SK-N-MC (cell line): ENCODE data around the gene PTGIS.

Experiments used
- DNase-seq: peaks from one replicate; pipeline ENCODE4 v3.0.0-alpha.2; 2011; ENCODE audit warnings: low read depth, low spot score
- H3K27ac ChIP-seq: fragments of 200-600 bp; sonication (generic); 2 replicates; pipeline ENCODE4 v1.5.1; 2016; ENCODE audit warnings: mixed run types
- H3K36me3 ChIP-seq: fragments of 200-600 bp; sonication (generic); 2 replicates; pipeline ENCODE4 v1.6.1; 2017; ENCODE audit warnings: antibody characterized with exemption, low read length, mixed read lengths; ENCODE audit not compliant: insufficient read depth
- H3K4me3 ChIP-seq: fragments of 200-600 bp; sonication (generic); 2 replicates; pipeline ENCODE4 v1.5.1; 2016
- H3K9ac ChIP-seq: fragments of 200-600 bp; sonication (generic); 2 replicates; pipeline ENCODE4 v1.8.0; 2017; ENCODE audit warnings: mixed run types, mixed read lengths; ENCODE audit not compliant: insufficient read length
- H3K9me3 ChIP-seq: fragments of 200-600 bp; sonication (generic); 2 replicates; pipeline ENCODE4 v1.6.1; 2017; ENCODE audit warnings: low read depth, mild to moderate bottlenecking, antibody characterized with exemption, low read length, moderate library complexity, mixed read lengths
- EZH2 ChIP-seq: fragments of 200-600 bp; sonication (generic); IDR thresholded peaks from one replicate; pipeline ENCODE4 v1.6.1; 2017; ENCODE audit warnings: antibody characterized with exemption
- FOXP2 ChIP-seq: optimal IDR thresholded peaks from 2 replicates; pipeline ENCODE3; 2011; ENCODE audit warnings: mild to moderate bottlenecking, moderate library complexity; ENCODE audit not compliant: insufficient read depth; ENCODE audit errors: extremely low read length, control extremely low read depth
- POLR2AphosphoS5 ChIP-seq: IDR thresholded peaks from 2 replicates; pipeline ENCODE4 v1.6.1; 2012; ENCODE audit warnings: mild to moderate bottlenecking, low read depth, low read length, borderline replicate concordance

The PTGIS gene

DNA sequence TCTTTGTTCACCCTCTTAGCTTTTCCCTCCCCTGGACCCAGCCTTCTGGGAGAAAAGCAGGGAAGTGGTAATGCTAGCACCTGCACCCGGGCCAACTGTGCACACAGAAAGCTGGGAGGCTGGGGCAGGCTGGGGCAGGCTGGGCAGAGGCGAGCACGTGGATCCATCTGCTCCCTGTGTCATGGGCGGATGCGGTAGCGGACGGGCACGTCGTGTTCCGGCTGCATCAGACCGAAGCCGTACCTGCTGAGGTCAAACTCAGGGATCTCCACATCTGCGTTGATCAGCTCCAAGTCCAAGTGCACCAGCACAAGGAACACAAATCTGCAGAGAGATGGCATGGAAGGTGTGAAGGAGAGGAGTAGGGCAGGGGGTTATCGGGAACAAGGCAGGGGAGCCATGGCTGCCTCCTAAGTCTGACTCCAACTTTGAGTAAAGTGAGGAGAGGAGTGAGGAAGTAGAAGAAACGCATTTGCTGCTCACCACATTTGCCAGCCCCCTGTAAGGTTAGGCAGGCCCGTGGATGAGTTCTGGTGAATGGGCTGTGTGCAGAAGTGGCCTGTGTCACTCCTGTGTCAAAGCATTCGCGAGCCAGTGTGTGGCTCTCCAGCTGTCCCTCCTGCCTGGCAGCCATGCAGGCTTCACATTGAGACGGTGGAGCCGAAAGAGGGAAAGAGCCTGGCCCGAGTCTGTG, 60.0 kb downstream of the PTGIS start:
- Histone ChIP-seq H3K9me3 (no peaks in the 10 kb centered on the region), H3K36me3 (no peaks in the 10 kb centered on the region), H3K27ac (no peak overlapping the region), H3K9ac (no peak overlapping the region), H3K4me3 (no peak overlapping the region)
- no peak for TF ChIP-seq FOXP2
- TF ChIP-seq EZH2, result no peak
- no peak for TF ChIP-seq POLR2AphosphoS5
- DNase-seq, result no peak

DNA sequence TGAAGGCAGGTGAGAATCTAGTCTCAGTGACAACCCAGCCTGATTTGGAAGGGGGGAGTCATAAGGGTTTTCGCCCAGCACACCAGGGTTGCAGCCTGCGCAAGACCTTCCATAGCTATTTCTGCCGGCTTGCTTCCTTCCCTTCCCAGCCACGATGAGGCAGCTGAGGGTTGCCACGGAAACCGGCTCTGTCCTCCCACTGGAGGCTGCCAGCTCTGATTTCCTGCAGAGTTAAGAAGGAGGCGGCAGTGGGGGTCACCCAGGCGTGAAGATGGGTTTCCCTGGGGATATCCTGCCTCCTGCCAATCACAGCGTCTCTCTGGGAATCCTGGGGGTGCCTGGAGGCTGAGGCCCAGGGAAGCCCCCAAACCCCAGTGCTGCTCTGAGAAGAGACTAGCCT, 62.4 kb downstream of the PTGIS start:
- no peaks in the 10 kb centered on the region for H3K36me3 ChIP-seq
- TF ChIP-seq EZH2, result no peak
- TF ChIP-seq POLR2AphosphoS5, result no peak
- no peak for TF ChIP-seq FOXP2
- no peak overlapping the region for H3K27ac ChIP-seq
- no peak for DNase-seq
- H3K9me3 ChIP-seq, result no peaks in the 10 kb centered on the region
- H3K9ac ChIP-seq, result no peak overlapping the region
- no peak overlapping the region for H3K4me3 ChIP-seq

DNA sequence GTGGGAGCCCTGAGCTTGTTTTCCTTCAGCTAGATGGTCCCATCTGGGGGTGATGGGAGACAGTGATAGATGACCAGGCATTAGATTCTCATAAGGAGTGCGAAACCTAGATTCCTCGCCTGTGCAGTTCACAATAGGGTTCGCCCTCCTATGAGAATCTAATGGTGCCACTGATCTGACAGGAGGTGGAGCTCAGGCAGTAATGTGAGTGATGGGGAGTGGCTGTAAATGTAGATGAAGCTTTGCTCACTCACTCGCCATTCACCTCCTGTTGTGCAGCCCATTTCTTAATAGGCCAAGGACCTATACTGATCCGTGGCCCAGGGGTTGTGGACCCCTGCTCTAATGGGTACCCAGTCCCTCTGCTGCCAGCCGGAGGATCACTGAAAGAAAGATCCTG, 64.8 kb downstream of the PTGIS start:
- Histone ChIP-seq H3K9me3 (no peaks in the 10 kb centered on the region), H3K4me3 (no peak overlapping the region), H3K36me3 (no peaks in the 10 kb centered on the region), H3K27ac (no peak overlapping the region), H3K9ac (no peak overlapping the region)
- DNase-seq, result no peak
- no peak for TF ChIP-seq EZH2

DNA sequence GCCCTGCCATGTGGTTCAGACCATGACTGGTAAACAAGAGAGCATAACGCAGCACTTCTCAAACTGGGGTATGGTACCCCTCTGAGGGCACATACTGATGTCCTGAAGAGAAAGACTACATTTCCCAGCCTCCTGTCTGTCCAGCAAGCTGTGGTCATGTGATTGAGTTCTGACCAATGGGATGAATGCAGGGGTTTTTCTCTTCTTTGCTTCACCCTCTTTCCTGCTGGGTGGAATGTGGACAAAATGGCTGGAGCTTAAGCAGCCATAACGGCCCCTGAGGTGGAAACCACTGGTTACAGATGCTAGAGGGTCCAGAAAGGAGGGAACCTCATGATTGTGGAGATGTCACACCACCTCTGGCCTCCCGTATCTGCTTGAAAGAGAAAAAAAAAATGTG, 66.0 kb downstream of the PTGIS start:
- Histone ChIP-seq H3K9me3 (no peaks in the 10 kb centered on the region), H3K27ac (no peak overlapping the region), H3K4me3 (no peak overlapping the region), H3K9ac (no peak overlapping the region), H3K36me3 (no peaks in the 10 kb centered on the region)
- TF ChIP-seq POLR2AphosphoS5 (no peak), EZH2 (no peak), FOXP2 (no peak)
- no peak for DNase-seq

DNA sequence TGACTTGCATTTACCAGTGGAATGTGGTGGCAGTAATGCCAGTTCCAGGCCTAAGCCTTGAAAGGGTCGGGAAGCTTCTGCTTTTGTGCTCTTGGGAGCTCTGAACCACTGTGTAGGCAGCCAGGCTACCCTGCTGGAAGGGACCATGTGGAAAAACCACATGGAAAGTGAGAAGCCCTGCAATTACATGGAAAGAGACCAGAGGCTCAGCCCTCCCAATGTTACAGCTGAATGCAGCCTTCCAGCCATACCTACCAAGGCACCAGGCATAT, 70.6 kb downstream of the PTGIS start:
- DNase-seq, result no peak
- Histone ChIP-seq H3K27ac (no peak overlapping the region), H3K36me3 (no peaks in the 10 kb centered on the region), H3K9me3 (no peaks in the 10 kb centered on the region), H3K9ac (no peak overlapping the region), H3K4me3 (no peak overlapping the region)
- no peak for TF ChIP-seq EZH2
- no peak for TF ChIP-seq POLR2AphosphoS5
- no peak for TF ChIP-seq FOXP2

DNA sequence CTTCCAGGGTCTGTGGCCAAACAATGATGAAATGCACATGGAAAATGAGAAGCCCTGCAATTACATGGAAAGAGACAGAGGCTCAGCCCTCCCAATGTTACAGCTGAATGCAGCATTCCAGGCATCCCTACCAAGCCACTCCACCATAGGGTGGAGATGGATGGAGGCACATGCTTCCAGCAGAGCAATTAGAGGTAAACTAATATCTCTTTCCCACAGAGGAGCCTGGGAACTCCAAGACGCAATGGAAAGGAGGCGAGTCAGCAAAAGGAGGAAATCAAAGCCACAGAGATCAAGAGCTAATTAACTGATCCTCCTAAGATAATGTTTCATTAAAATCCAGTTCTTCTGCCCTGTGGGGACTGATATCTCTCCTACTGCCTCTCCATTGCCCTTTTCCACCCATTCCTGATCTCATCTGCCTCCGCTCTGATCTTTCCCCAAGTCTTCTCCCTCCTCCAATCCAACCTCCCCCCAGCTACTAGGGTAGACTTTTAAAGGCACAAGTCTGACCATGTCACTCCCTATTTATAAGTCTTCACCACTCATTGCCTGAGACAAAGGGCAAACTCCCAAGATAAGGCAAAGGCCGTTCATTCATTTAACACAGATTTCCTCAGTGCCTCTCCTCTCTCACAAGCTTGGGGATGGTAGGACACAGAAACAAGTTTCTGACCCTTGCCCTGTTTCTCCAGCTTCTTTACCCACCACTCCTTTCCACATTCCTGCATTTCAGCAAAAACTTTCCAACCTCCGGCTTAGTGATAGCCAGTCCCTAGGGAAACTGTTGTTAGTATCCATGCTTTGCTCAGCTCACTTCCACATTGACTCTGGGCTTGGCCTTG, 71.2 kb downstream of the PTGIS start:
- no peaks in the 10 kb centered on the region for H3K9me3 ChIP-seq
- no peaks in the 10 kb centered on the region for H3K36me3 ChIP-seq
- no peak overlapping the region for H3K4me3 ChIP-seq
- H3K27ac ChIP-seq, result no peak overlapping the region
- no peak for DNase-seq
- no peak overlapping the region for H3K9ac ChIP-seq
- TF ChIP-seq EZH2 (no peak), FOXP2 (no peak), POLR2AphosphoS5 (no peak)

DNA sequence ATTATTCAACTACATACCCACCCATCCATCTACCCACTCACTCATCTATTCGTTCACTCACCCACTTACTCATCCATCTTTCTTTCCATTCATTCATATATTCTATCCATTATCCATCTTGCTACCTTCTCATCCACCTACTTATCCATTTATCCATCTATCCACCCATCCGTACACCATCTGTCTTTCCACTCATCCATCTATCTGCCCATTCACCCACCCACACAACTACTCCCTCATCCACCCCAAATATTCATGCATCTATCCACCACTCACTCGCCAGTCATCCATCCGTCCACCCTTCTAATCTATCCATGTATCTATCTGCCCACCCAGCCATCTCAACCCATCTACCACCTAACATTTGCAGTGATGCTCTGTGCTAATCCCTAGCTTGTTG, 71.9 kb downstream of the PTGIS start:
- Histone ChIP-seq H3K27ac (no peak overlapping the region), H3K4me3 (no peak overlapping the region), H3K9me3 (no peaks in the 10 kb centered on the region), H3K36me3 (no peaks in the 10 kb centered on the region), H3K9ac (no peak overlapping the region)
- no peak for TF ChIP-seq POLR2AphosphoS5
- TF ChIP-seq FOXP2, result no peak
- no peak for TF ChIP-seq EZH2
- no peak for DNase-seq

DNA sequence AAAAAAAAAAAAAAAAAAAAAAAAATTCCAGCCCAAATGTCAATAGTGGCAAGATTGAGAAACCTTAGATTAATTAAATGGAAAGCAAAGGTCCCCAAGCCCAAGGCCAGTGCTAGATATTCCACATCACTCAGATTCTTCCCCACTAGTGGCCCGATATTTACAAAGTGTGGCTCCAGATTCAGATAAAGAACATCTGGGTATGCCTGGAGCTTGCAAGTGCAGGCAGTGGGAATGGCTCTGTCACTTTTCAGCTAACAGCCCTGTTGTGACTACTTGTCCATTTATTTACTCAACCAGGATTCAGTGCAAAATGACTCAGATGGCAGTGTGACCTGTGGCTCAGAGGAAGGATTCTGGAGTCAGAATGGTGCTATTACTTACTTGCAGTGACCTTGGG, 77.2 kb downstream of the PTGIS start:
- no peaks in the 10 kb centered on the region for H3K36me3 ChIP-seq
- DNase-seq, result no peak
- no peak for TF ChIP-seq POLR2AphosphoS5
- TF ChIP-seq EZH2, result no peak
- no peak for TF ChIP-seq FOXP2
- no peak overlapping the region for H3K4me3 ChIP-seq
- no peaks in the 10 kb centered on the region for H3K9me3 ChIP-seq
- H3K9ac ChIP-seq, result no peak overlapping the region
- no peak overlapping the region for H3K27ac ChIP-seq

DNA sequence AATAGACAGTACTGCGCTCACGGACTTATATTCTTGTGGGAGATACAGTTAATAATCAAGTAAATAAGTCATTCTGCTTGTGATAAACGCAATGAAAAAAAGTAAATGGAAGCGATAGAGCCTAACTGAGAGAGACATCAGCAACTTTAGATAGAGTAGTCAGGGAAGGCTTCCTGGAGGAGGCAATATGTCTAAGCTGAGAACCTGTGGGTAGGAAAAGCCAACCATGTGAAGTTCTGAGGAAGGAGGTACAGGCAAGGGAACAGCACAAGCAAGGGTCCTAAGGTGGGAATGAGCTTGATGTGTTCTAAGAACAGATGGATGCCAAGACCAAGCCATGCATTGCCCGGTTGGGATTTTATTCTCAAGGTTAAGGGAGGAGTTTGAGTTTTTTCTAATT, 78.2 kb downstream of the PTGIS start:
- no peaks in the 10 kb centered on the region for H3K36me3 ChIP-seq
- no peak overlapping the region for H3K9ac ChIP-seq
- no peak overlapping the region for H3K27ac ChIP-seq
- DNase-seq, result no peak
- no peaks in the 10 kb centered on the region for H3K9me3 ChIP-seq
- no peak for TF ChIP-seq FOXP2
- TF ChIP-seq POLR2AphosphoS5, result no peak
- no peak for TF ChIP-seq EZH2
- no peak overlapping the region for H3K4me3 ChIP-seq
